Lung (tissue), 12 donors: Measurements from ENCODE around the gene ITGA7. TPM values are rescaled to one million over a fixed set of nuclear protein-coding genes. Genes with fewer than 3 reads are reported as not detected.

Source experiments
- ATAC-seq: fragments of 200-7000 bp; cut with Tn5 transposase; one replicate; pipeline ENCODE4 v1.9.1; 2020; ENCODE audit warnings: moderate number of reproducible peaks; ENCODE audit not compliant: insufficient read depth, low FRiP score
- DNase-seq, 3 donors: peaks; one replicate each; pipeline ENCODE4 v3.0.0-alpha.2; 2013 to 2017
- H3K27ac ChIP-seq, 2 donors: one replicate each; pipeline ENCODE4 v1.5.1; 2013; ENCODE audit warnings: mild to moderate bottlenecking in 2 of 2, moderate library complexity in 2 of 2, control low read depth in 1 of 2, inconsistent platforms in 1 of 2, low read depth in 1 of 2, low read length in 1 of 2
- H3K27me3 ChIP-seq, 3 donors: one replicate each; pipeline ENCODE4 v1.5.1; 2013; ENCODE audit warnings: low read length in 2 of 3; ENCODE audit not compliant: control insufficient read depth in 3 of 3, insufficient read depth in 3 of 3
- H3K36me3 ChIP-seq, 4 donors: one replicate each; pipeline ENCODE4 v1.5.1; 2013; ENCODE audit warnings: low read length in 4 of 4, mild to moderate bottlenecking in 1 of 4, moderate library complexity in 1 of 4; ENCODE audit not compliant: control insufficient read depth in 4 of 4, insufficient read depth in 4 of 4
- H3K4me1 ChIP-seq, 5 donors: one replicate each; pipeline ENCODE4 v1.5.1; 2013; ENCODE audit warnings: low read length in 5 of 5, mild to moderate bottlenecking in 2 of 5, moderate library complexity in 1 of 5; ENCODE audit not compliant: control insufficient read depth in 5 of 5, insufficient read depth in 5 of 5
- H3K4me3 ChIP-seq: one replicate; pipeline ENCODE4 v1.5.1; 2013; ENCODE audit warnings: mild to moderate bottlenecking, control low read depth, moderate library complexity
- H3K9ac ChIP-seq, 2 donors: one replicate each; pipeline ENCODE4 v1.5.1; 2013; ENCODE audit warnings: low read length in 2 of 2, control low read depth in 1 of 2; ENCODE audit not compliant: insufficient read depth in 1 of 2
- H3K9me3 ChIP-seq, 4 donors: one replicate each; pipeline ENCODE4 v1.5.1; 2013; ENCODE audit warnings: low read length in 3 of 4, mild to moderate bottlenecking in 1 of 4, moderate library complexity in 1 of 4; ENCODE audit not compliant: control insufficient read depth in 4 of 4, insufficient read depth in 3 of 4
- CTCF ChIP-seq: IDR thresholded peaks from 2 replicates; pipeline ENCODE4 v1.5.1; 2012; ENCODE audit warnings: mild to moderate bottlenecking; ENCODE audit errors: control extremely low read depth, extremely low read depth
- WGBS, 2 donors: extraction: QIAGEN DNeasy Blood & Tissue Kit; methylation state at CpG; one replicate each; pipeline ENCODE4 v1.1.7; 2013; 5-methylcytosine and 5-hydroxymethylcytosine counted together
- polyA plus RNA-seq, 2 donors: library from polyadenylated mRNA; stranded (reverse); fragments of 200-250 nt; gene quantifications; one replicate each; pipeline ENCODE4 v1.2.1, GENCODE V29; 2013
- total RNA-seq, 2 donors: library from RNA; depleted of rRNA in 1 of 2; stranded (reverse); fragments of >200 nt in 1 of 2; gene quantifications; one replicate each; pipeline ENCODE4 v1.2.1, GENCODE V29; 2014 to 2021
- donor health status: control.
- donor health status: control.
- donor health status: Bipolar disorder and iron deficiency.
- donor health status: healthy.
- donor health status: DM: yes; HTN: yes; CAD: no.

The ITGA7 gene
- total and polyA plus RNA-seq, 4 donors, result 8.2 to 28.4 (median 17.7) TPM

GRCh38 chr12:55682087-55682796, 25.5 kb downstream of the ITGA7 start:
- no peak overlapping the region for H3K9ac ChIP-seq
- H3K27ac ChIP-seq, result peak overlapping the region in 1 of 2 donors; percentile 67
- peaks cover 0 to 4% (median 0%) of the 10 kb centered on the region in 3 donors for H3K27me3 ChIP-seq
- ATAC-seq (no peak), DNase-seq (no peak)
- TF ChIP-seq CTCF, result no peak
- H3K9me3 ChIP-seq, result no peaks in the 10 kb centered on the region
- H3K4me1 ChIP-seq, result peaks cover 0 to 5% (median 0%) of the 10 kb centered on the region in 5 donors
- H3K4me3 ChIP-seq, result no peak overlapping the region
- H3K36me3 ChIP-seq, result no peaks in the 10 kb centered on the region
- WGBS, 2 donors, result 80 to 82% methylated on average over 13 of the region's 13 CpGs

- WGBS, 2 donors, result 9 to 16% methylated on average over 17 of the region's 17 CpGs
- ATAC-seq, result peak; percentile 73
- peak overlapping the region; percentile 42 to 68 for H3K27ac ChIP-seq
Observed at GRCh38 chr12:55681142-55682077, 26.3 kb downstream of the ITGA7 start.

GRCh38 chr12:55679691-55680090, 28.0 kb downstream of the ITGA7 start:
- ATAC-seq (no peak), DNase-seq (no peak)
- peaks cover 0 to 5% (median 0%) of the 10 kb centered on the region in 5 donors for H3K4me1 ChIP-seq
- no peaks in the 10 kb centered on the region for H3K9me3 ChIP-seq
- no peak overlapping the region for H3K9ac ChIP-seq
- H3K27ac ChIP-seq, result no peak overlapping the region
- no peaks in the 10 kb centered on the region for H3K36me3 ChIP-seq
- H3K4me3 ChIP-seq, result no peak overlapping the region
- H3K27me3 ChIP-seq, result peaks cover 0 to 4% (median 0%) of the 10 kb centered on the region in 3 donors
- 92% methylated on average over 5 of the region's 5 CpGs for WGBS, 2 donors
- TF ChIP-seq CTCF, result no peak

More at GRCh38 chr12:55681142-55682077, 26.3 kb downstream of the ITGA7 start:
- Histone ChIP-seq H3K27me3 (peaks cover 0 to 4% (median 0%) of the 10 kb centered on the region in 3 donors), H3K9me3 (no peaks in the 10 kb centered on the region), H3K36me3 (no peaks in the 10 kb centered on the region), H3K4me1 (peaks cover 0 to 5% (median 0%) of the 10 kb centered on the region in 5 donors), H3K4me3 (no peak overlapping the region), H3K9ac (no peak overlapping the region)
- DNase-seq, result peak; percentile 62 to 78 (median 65)
- TF ChIP-seq CTCF, result no peak
